ENCODE measurements around the gene PELO.
"Not testable (repeated sequence)": the region's sequence is repeated elsewhere in the genome, so short reads cannot be mapped to it uniquely, and the experiment has no call there.

PELO gene

DNA sequence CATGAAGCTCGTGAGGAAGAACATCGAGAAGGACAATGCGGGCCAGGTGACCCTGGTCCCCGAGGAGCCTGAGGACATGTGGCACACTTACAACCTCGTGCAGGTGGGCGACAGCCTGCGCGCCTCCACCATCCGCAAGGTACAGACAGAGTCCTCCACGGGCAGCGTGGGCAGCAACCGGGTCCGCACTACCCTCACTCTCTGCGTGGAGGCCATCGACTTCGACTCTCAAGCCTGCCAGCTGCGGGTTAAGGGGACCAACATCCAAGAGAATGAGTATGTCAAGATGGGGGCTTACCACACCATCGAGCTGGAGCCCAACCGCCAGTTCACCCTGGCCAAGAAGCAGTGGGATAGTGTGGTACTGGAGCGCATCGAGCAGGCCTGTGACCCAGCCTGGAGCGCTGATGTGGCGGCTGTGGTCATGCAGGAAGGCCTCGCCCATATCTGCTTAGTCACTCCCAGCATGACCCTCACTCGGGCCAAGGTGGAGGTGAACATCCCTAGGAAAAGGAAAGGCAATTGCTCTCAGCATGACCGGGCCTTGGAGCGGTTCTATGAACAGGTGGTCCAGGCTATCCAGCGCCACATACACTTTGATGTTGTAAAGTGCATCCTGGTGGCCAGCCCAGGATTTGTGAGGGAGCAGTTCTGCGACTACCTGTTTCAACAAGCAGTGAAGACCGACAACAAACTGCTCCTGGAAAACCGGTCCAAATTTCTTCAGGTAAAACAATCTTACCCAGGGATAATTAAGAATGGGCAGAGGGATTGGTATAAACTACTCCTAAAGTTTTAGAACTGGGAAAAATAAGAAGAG is 12.9 kb downstream of the PELO start:
- in situ Hi-C loops (cut with MboI; ENCODE audit: low sequenced_read_pairs): no loop called here

DNA sequence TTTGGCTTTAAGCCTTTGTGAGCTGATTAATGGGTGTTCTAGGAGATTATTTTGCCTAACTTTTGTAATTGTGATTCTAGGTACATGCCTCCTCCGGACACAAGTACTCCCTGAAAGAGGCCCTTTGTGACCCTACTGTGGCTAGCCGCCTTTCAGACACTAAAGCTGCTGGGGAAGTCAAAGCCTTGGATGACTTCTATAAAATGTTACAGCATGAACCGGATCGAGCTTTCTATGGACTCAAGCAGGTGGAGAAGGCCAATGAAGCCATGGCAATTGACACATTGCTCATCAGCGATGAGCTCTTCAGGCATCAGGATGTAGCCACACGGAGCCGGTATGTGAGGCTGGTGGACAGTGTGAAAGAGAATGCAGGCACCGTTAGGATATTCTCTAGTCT is 13.6 kb downstream of the PELO start:
- in situ Hi-C loops (cut with MboI; ENCODE audit: low sequenced_read_pairs): no loop called here

DNA sequence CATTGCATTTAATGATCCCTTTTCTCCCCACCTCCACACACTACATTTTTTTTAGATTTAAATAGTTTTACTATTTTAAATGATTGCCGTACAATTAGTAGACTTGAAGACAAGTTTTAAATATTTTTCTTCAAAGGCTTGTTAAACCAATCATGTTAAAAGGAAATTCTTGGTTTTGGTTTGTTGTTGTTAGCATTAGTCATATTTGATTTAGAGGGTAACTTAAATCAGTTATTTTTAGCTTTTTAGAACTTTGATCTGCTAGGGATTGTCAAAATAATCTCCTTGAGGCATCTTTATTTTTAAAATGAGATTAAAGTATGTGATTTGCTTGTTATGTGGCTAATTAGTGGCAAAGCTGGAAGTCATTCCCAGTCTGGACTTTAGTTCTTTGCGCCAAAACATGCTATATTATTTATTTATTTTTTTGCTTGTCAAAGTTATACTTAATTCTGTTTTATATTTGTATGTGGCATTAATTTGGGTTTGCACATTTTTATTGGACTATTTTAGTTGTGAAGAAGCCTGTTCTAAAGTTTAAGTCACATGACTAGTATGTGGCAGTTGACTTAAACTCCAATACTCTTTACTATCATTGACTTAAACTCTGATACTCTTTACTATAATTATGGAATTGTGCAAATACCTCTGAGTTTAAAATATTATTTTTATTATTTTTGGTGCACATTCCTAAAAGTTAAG is 14.7 kb downstream of the PELO start:
- in situ Hi-C loops (cut with MboI; ENCODE audit: low sequenced_read_pairs): no loop called here

DNA sequence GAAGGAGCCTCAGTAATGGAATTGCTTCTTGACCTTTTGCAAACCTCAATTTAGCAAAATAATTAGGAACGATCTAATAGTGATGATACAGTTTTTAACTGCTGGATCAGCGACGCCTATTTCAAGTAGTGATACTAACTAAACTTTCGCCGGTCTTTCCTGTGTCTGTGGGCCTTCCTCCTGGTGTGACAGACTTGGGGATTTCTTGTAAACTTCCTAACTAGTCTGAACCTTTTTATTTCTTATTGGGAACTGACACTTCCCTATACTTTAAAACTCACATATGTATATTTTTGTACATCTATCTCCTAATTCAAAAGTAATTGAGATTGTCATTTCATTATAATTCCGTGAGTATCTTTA is 15.2 kb downstream of the PELO start:
- in situ Hi-C loops (cut with MboI; ENCODE audit: low sequenced_read_pairs): no loop called here

DNA sequence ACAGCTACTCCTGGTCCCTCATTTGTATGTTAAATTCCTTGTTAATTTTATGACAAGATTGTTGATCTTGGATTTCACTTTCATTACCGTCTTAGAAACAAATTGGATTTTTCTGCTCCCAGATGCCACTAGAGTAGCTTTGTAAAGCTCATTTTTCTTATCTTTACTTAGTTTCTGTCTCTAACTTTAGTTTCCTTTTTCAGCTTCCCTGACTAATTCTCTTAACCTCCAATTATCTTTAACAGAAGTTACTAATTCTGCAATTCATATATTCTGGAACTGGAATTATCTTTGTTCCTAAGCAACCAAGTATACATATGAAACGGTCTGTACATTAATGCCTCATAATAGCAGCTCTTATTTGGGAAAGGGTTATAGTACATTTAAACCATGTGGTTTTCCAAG is 16.7 kb downstream of the PELO start:
- in situ Hi-C loops (cut with MboI; ENCODE audit: low sequenced_read_pairs): no loop called here

DNA sequence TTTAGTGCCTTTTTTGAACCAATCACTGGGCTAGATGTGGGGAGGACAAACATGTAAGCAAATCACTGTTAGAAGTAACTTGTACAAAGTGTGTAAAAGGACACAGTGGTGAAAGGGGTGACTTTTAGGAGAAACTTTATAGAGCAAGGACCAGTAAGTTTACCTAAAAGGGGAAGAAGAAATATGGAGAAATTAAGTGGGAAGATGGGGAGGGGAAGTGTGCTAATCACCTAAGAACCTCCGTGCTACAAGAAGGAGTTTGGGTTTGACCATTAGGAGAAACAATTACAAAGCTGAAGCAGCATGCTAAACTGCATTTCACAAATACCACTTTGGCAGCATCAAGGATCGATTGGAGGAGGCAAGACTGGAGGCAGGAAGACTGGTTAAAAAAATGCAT is 17.3 kb downstream of the PELO start:
- in situ Hi-C loops (cut with MboI; ENCODE audit: low sequenced_read_pairs): no loop called here

DNA sequence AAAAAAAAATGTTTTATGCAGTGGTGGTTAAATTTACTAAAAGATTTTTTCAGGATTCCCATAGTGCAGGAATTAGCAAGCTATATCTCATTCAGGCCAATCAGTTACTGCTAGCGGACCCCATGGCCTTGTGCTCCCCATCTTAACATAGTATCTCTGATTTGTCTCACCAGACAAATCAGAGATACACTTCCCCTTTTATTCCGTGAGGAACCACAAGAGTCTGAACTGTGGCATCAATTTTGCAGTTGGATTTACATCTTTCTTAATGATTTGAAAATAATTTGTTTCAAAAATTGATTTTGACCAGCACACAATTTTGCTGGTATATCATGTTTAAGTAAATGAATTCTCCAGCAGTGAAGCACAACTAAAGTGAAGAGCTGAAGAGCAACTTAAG is 17.9 kb downstream of the PELO start:
- in situ Hi-C loops (cut with MboI; ENCODE audit: low sequenced_read_pairs): no loop called here

DNA sequence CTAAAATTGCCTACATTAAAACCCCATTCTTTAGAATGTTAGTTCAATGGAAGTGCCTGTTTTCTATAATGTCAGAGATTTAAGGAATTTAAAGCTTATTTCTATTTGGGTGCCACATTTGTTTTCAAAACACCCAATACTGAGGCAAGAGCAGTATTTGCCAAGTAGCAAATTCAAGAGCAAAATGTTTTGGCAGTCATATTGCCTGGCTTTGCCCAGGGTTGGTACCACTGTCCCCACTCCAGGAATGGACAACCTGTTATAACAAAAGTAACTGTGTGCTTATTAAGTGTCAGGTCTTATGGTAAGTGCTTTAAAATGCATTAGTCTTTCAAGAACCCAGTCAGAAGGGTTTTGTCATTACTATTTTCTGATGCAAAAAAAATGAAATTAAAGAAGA is 19.3 kb downstream of the PELO start:
- in situ Hi-C loops (cut with MboI; ENCODE audit: low sequenced_read_pairs): no loop called here

DNA sequence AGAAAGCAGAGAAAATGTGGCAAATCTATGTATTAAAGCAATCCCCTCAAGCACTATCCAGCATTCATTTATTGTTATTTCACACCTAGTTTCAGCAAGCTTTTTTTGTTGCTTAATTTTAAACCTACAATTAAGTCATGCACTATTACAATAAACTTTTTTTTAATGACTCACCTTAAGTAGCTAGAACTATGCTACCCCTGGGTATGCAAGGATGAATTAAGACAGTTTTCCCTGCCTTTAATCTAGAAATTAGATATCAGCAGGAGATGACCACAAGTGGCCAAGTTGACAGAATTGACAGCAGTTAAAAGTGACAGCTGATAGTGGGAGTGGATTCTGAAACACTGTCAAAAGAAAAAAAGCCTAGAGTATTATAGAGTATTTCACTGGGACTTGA is 20.0 kb downstream of the PELO start:
- in situ Hi-C loops (cut with MboI; ENCODE audit: low sequenced_read_pairs): no loop called here

DNA sequence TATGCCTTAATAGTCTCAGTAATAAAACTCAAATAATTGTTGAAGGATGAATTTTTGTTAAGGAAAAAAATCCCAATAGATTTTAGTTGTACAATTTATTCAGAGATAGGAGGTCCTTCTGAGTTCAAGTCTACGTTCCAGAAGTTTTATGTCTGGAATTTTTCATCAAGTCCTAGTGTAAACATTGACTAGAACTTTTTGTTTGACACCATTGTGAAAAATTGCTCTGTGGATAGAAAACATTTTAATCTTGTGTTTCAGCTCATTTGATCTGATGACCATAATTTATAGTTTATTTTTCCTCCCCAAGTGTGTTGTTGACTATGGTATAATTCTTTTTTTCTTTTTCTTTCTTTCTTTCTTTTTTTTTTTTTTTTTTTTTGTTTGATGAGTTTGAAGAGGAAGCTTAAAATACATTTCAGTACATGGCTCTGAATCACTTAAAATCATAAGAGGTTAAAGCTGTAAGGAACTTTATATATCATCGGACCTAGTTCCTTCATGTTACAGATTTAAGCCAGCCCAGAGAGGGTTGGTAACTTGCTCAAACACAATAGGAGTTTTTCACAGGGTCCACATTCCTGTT is 20.7 kb downstream of the PELO start:
- in situ Hi-C loops (cut with MboI; ENCODE audit: low sequenced_read_pairs): no loop called here

DNA sequence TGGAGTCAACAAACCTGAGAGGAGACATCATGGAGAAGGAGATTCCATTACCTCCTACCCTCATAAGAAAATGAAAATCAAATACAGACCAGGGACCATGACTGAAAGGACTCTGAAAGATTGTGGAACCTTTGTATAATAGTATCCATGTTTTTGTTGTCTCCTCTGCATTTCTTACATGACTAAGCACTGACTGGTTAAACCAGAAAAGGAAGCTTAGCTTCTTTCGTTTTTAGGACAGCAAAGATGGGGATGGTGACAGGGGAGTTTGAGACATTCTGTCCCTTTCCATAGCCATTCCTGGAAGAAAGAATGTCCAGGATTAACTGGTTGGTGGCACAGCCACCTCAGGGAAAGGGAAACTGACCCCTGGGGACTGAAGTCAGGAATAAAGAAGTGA is 22.2 kb downstream of the PELO start:
- in situ Hi-C loops (cut with MboI; ENCODE audit: low sequenced_read_pairs): no loop called here

DNA sequence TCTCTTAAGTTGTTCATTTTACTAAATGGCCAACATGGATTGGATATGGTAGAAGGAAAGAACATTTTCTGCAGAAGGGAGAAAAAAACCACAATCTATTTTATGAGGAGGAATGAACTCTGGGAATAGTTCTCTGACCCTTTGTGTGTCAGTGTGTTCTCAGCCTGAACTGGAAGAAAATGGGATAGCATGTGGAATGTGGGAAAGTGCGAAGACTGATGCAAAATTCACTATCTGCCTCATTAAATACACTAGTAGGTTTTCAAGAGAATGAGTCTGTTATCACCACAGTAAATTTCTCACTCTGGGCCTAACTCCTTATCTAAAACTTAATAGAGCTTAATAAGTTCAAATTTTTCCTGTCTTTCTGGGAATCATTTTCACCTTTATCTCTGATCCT is 22.7 kb downstream of the PELO start:
- in situ Hi-C loops (cut with MboI; ENCODE audit: low sequenced_read_pairs): no loop called here

DNA sequence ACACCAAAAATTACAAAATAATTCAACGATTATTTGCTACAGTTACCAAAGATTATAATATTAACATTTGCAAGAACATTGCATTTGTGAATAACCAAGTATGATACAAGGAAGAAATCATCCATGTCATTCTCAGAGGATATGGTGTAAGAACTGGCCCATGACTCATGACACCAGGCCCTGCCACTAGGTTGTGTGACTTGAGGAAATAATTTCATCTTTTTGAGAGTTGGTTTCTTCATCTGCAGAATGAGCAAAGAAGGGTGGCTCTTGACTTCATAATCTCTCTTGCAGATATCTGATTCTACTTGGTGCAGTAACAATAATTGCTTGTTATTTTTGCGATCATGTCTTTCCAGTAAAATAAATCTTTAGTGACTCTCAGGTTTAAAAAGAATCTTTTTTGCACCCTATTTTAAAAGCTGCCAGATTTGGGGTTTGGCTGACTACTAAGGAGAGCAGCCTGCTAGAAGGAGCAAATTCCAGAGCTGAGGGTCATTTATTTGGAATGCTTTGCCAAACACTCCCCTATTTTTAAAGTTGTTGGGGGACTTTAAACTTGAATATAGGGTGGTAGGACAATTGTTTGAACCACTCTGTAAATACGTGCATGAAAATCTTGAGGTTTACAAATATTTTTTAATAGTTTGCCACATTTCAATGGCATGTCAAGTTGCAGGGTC is 23.5 kb downstream of the PELO start:
- in situ Hi-C loops (cut with MboI; ENCODE audit: low sequenced_read_pairs): no loop called here

DNA sequence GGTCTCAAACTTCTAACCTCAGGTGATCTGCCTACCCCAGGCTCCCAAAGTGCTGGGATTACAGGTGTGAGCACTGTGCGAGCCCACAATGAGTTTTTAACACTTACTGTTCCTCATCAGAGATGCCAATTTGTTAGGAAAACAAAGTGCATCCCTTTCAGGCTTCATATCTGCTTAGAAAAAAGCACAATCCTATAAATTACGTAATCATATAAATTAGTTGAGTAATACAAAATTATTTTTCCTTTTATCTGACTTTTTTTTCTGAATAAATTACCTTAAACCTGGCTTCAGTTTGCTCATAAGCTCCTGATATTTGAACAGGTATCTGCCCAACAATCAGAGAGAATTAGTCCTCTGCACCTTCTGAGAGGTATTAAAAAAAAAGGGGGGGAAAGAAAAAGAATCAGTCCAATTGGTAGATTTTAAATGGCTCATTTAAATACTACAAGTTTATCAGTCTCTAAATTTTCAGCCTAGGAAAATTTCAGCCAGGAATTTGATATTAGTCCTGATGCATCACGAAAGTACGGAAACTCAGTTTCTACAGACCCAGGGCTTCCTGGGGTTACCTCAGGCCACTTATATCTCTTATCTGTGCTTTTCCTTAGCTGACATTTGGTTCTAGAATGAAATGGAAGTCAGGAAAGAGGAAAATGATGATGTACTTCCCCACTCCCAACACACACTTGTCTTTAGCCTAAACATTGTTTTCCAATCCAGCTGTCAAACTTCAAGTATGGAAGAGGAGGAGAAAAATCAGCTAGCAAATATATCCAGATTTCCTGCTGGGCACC is 26.8 kb downstream of the PELO start:
- in situ Hi-C loops (cut with MboI; ENCODE audit: low sequenced_read_pairs): no loop called here

DNA sequence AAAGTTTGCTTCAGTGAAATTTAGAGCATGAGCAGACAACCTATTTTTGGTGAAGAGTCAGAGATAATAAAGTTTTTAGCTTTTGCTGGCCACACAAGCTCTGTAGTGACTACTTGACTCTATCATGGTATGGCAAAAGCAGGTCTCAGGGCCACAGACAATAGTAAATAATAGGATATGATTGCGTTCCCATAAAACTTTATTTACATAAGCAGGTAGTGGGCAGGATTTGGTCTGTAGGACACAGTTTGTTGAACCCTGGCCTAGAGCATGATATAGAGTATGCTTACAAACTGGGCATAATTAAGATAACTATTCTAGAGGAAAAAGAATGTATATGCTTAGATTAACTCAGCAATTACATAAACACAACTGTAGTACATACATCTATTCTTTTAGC is 30.1 kb downstream of the PELO start:
- in situ Hi-C loops (cut with MboI; ENCODE audit: low sequenced_read_pairs): no loop called here

DNA sequence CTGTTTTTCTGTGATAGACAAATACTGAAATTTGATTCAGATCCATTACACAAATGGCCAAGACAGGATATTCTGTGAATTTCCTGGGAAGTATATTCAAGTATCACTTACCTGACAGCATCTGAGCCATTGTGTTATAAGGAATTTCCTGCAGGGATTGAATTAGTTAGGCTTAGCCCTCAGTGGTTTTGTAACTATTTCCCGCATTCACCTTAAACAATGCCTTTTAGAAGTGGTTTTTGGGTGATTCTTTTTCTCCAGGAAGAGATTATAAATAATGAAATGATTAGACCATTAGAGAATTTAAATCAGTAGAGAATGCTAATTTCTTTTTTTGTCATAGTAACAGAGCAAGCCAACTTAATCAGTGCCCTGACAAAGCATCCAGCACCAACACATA is 30.6 kb downstream of the PELO start:
- in situ Hi-C loops (cut with MboI; ENCODE audit: low sequenced_read_pairs): no loop called here

DNA sequence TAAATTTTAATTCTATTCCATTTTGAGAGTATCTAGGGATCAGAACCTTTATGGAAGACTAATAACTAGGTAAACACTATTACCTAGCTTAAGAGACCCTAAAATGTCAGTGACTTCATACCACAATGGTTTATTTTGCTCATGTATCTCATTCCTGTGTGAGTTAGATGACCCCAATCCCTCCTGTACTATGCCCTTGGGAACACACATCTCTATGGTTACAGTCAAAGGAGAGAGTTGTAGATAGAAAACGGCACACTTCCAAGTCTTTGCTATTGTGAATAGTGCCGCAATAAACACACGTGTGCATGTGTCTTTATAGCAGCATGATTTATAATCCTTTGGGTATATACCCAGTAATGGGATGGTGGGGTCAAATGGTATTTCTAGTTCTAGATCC is 31.1 kb downstream of the PELO start:
- in situ Hi-C loops (cut with MboI; ENCODE audit: low sequenced_read_pairs): not testable (repeated sequence)

DNA sequence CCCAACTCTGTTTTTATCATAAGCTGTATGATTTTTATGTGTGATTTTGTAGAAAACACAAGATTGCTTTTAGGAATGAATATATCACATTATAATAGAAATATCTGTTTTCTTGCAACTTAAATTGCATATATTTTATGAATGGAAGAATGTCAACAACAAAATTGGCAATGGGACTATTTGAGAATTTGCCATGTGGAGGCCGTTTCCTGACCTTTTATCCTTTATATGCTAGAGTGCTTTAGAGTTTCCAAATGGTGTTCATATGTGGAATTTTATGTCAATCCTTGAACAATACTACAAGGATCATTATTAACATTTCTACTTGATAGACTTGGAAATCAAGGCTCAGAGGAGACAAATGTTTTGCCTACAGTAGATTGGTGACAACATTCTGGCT is 34.2 kb downstream of the PELO start:
- in situ Hi-C loops (cut with MboI; ENCODE audit: low sequenced_read_pairs): no loop called here

DNA sequence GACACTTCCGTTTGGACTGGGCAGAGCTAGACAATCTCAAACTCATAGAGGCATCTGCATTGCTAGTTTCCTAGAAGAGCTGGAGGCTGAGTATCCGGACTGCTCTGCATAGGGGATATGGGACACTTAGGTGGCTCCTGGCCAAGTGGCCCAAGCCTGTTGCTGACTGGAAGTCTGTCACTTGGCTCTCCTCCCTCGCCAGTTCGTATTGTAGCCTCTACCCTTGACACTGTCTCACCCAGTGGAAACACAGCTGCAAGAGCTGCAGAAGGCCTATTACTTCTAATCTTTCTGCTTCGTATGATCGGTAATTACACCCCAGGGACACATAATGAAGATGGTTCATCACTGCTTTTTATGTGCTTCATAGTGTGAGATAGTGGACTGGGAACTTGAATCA is 34.7 kb downstream of the PELO start:
- in situ Hi-C loops (cut with MboI; ENCODE audit: low sequenced_read_pairs): no loop called here

DNA sequence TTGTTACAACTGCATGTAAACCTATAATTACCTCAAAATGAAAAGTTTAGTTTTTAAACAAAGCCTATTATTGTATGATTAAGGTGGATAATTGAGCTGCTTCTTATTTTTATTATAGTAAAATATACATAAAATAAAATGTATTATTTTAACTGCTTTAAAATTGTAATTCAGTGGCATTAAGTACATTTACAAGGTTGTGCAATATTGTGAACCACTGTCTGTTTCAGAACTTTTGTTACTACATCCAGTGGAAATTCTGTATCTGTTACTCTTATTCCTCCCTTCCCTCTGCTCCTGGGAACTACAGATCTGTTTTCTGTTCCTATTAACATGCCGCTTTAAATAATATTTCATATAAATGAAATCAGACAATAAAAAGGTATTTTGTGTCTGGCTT is 37.1 kb downstream of the PELO start:
- in situ Hi-C loops (cut with MboI; ENCODE audit: low sequenced_read_pairs): no loop called here

DNA sequence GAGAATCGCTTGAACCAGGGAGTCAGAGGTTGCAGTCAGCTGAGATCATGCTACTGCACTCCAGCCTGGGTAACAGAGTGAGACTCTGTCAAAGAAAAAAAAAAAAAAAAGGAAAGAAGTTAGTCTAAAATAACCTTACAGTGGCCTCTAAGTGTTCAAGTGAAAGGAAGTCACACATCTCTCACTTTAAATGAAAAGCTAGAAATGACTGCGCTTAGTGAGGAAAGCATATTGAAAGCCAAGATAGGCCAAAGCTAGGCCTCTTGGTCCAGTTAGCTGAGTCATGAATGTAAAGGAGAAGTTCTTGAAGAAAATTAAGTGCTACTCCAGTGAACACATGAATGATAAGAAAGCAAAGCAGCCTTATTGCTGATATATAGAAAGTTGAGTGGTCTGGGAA is 38.1 kb downstream of the PELO start:
- in situ Hi-C loops (cut with MboI; ENCODE audit: low sequenced_read_pairs): no loop called here
